IMR-90 (cell line): ENCODE measurements around the gene USP10. TPM values are rescaled to one million over a fixed set of nuclear protein-coding genes. Genes with fewer than 3 reads are reported as not detected.

Source experiments
- ATAC-seq: fragments of 200-7000 bp; cut with Tn5 transposase; 2 replicates; pipeline ENCODE4 v1.9.1; 2020; ENCODE audit warnings: low read depth, mild to moderate bottlenecking, moderate library complexity
- BruUV-seq: library from RNA; stranded (reverse); fragments of 400-500 nt; replicated peaks from 2 replicates; lab custom pipeline; 2021; lab: Mats Ljungman, UMichigan
- CTCF ChIA-PET: fragments of 300-600 bp; formaldehyde crosslinking; extraction: SDS; loops from one replicate; lab custom pipeline; 2021; ENCODE audit warnings: antibody characterized with exemption; lab: Yijun Ruan, JAX
- POLR2A ChIA-PET: fragments of 300-600 bp; sonication (Branson Sonifier 250); formaldehyde crosslinking; loops from one replicate; lab custom pipeline; 2022; ENCODE audit warnings: antibody characterized with exemption; ENCODE audit not compliant: unreplicated experiment; lab: Charles Lee
- DNase-seq: peaks from one replicate; pipeline ENCODE4 v3.0.0; 2013
- H2AFZ ChIP-seq: replicated peaks from 2 replicates; pipeline ENCODE3; 2013; ENCODE audit warnings: low read length, mild to moderate bottlenecking; ENCODE audit not compliant: poor library complexity
- H2AK5ac ChIP-seq: 2 replicates; pipeline ENCODE4 v1.6.1; 2013; ENCODE audit warnings: low read depth, low read length, inconsistent platforms
- H2AK9ac ChIP-seq: replicated peaks from 2 replicates; pipeline ENCODE3; 2013; ENCODE audit warnings: mild to moderate bottlenecking, low read depth, low read length, moderate library complexity; ENCODE audit not compliant: poor library complexity
- H2BK120ac ChIP-seq: 2 replicates; pipeline ENCODE4 v1.6.1; 2013; ENCODE audit warnings: low read depth, low read length, inconsistent platforms
- H2BK15ac ChIP-seq: 3 replicates; pipeline ENCODE4 v1.6.1; 2013; ENCODE audit warnings: low read depth, low read length, inconsistent platforms
- H2BK20ac ChIP-seq: 2 replicates; pipeline ENCODE4 v1.6.1; 2013; ENCODE audit warnings: low read depth, mild to moderate bottlenecking, inconsistent platforms, low read length, moderate library complexity
- H2BK5ac ChIP-seq: 2 replicates; pipeline ENCODE4 v1.6.1; 2013; ENCODE audit warnings: mild to moderate bottlenecking, low read depth, low read length, inconsistent platforms; ENCODE audit not compliant: poor library complexity, severe bottlenecking
- H3K14ac ChIP-seq: replicated peaks from 2 replicates; pipeline ENCODE4 v1.6.1; 2013; ENCODE audit warnings: low read depth, low read length, inconsistent platforms
- H3K18ac ChIP-seq: 2 replicates; pipeline ENCODE4 v1.6.1; 2013; ENCODE audit warnings: low read depth, low read length, control low read depth
- H3K23ac ChIP-seq: 2 replicates; pipeline ENCODE4 v1.6.1; 2013; ENCODE audit warnings: low read depth, low read length, inconsistent platforms
- H3K27ac ChIP-seq: 2 replicates; pipeline ENCODE4 v1.5.1; 2013; ENCODE audit warnings: mild to moderate bottlenecking, control low read depth, low read length; ENCODE audit not compliant: insufficient read depth
- H3K27me3 ChIP-seq: 2 replicates; pipeline ENCODE4 v1.6.1; 2013; ENCODE audit warnings: low read length; ENCODE audit not compliant: control insufficient read depth, insufficient read depth
- H3K36me3 ChIP-seq: 2 replicates; pipeline ENCODE4 v1.6.1; 2013; ENCODE audit warnings: low read length, mixed read lengths; ENCODE audit not compliant: control insufficient read depth, insufficient read depth
- H3K4ac ChIP-seq: 2 replicates; pipeline ENCODE4 v1.6.1; 2013; ENCODE audit warnings: low read depth, low read length, inconsistent platforms
- H3K4me1 ChIP-seq: 2 replicates; pipeline ENCODE4 v1.6.1; 2013; ENCODE audit warnings: low read length, mixed read lengths; ENCODE audit not compliant: control insufficient read depth, insufficient read depth
- H3K4me2 ChIP-seq: 2 replicates; pipeline ENCODE4 v1.6.1; 2013; ENCODE audit warnings: low read depth, mild to moderate bottlenecking, control low read depth, low read length, moderate library complexity
- H3K4me3 ChIP-seq: 2 replicates; pipeline ENCODE4 v1.5.1; 2013; ENCODE audit warnings: low read depth, mild to moderate bottlenecking, control low read depth, low read length, moderate library complexity; ENCODE audit not compliant: insufficient read depth
- H3K56ac ChIP-seq: 2 replicates; pipeline ENCODE4 v1.6.1; 2013; ENCODE audit warnings: low read length, inconsistent platforms; ENCODE audit not compliant: insufficient read depth; ENCODE audit errors: extremely low read depth
- H3K79me1 ChIP-seq, 2 experiments: 2 replicates each; pipeline ENCODE4 v1.6.1; 2013; ENCODE audit warnings: low read length in 2 of 2, inconsistent platforms in 1 of 2, low read depth in 1 of 2
- H3K9ac ChIP-seq: 2 replicates; pipeline ENCODE4 v1.6.1; 2013; ENCODE audit warnings: low read depth, low read length, control low read depth
- H3K9me1 ChIP-seq: 2 replicates; pipeline ENCODE4 v1.6.1; 2013; ENCODE audit warnings: low read length, inconsistent platforms; ENCODE audit not compliant: insufficient read depth
- H3K9me3 ChIP-seq: 2 replicates; pipeline ENCODE4 v1.6.1; 2013; ENCODE audit warnings: low read length; ENCODE audit not compliant: control insufficient read depth, insufficient read depth
- H4K20me1 ChIP-seq: 2 replicates; pipeline ENCODE4 v1.6.1; 2013; ENCODE audit warnings: low read length, inconsistent platforms; ENCODE audit not compliant: insufficient read depth
- H4K5ac ChIP-seq: 2 replicates; pipeline ENCODE4 v1.6.1; 2013; ENCODE audit warnings: mild to moderate bottlenecking, low read depth, low read length, control low read depth
- H4K8ac ChIP-seq, 2 experiments: 2 replicates each; pipeline ENCODE4 v1.6.1; 2013; ENCODE audit warnings: low read depth in 2 of 2, low read length in 2 of 2, control low read depth in 1 of 2, inconsistent platforms in 1 of 2
- H4K91ac ChIP-seq: 2 replicates; pipeline ENCODE4 v1.6.1; 2013; ENCODE audit warnings: low read depth, low read length, inconsistent platforms; ENCODE audit not compliant: insufficient read depth
- CEBPB ChIP-seq: IDR thresholded peaks from 2 replicates; pipeline ENCODE4 v1.6.1; 2012; ENCODE audit warnings: low read depth, low read length, improper control_type of control experiment
- NFE2L2 ChIP-seq: fragments of 150-350 bp; IDR thresholded peaks from 2 replicates; pipeline ENCODE4 v1.6.1; 2016; ENCODE audit warnings: low read depth, mild to moderate bottlenecking, low read length
- POLR2A ChIP-seq: IDR thresholded peaks from 2 replicates; pipeline ENCODE4 v1.6.1; 2012; ENCODE audit warnings: mild to moderate bottlenecking, low read depth, low read length
- WGBS, 2 experiments: methylation state at CpG; one replicate each; pipeline versions ENCODE4 v1.1.5 to v1.1.7; 2013; ENCODE audit warnings: missing lambda C conversion rate in 2 of 2; ENCODE audit not compliant: insufficient read length in 1 of 2; ENCODE audit errors: extremely low coverage in 2 of 2; 5-methylcytosine and 5-hydroxymethylcytosine counted together
- dilution Hi-C: fragments of 300-500 bp; cut with HindIII; formaldehyde crosslinking; loops from one replicate; pipeline ENCODE4 v1.14.3; 2018; ENCODE audit warnings: low sequenced_read_pairs; ENCODE audit not compliant: unreplicated experiment
- in situ Hi-C: fragments of 300-500 bp; cut with MboI; formaldehyde crosslinking; loops from 3 replicates; pipeline ENCODE4 v1.14.3; 2019; ENCODE audit warnings: low sequenced_read_pairs, inconsistent platforms, mixed read lengths
- intact Hi-C: fragments of 100-400 bp; cut with micrococcal nuclease; formaldehyde crosslinking; loops from 2 replicates; pipeline ENCODE4 v1.10.0; 2022
- polyA plus RNA-seq, 3 experiments: library from polyadenylated mRNA; depleted of rRNA; stranded (reverse); fragments of >200 nt; gene quantifications; 2 replicates each; pipeline ENCODE4 v1.2.3, GENCODE V29; 2012; ENCODE audit warnings: low replicate concordance in 1 of 3
- total RNA-seq: library from RNA; depleted of rRNA; stranded (reverse); fragments of >200 nt; gene quantifications from 2 replicates; pipeline ENCODE4 v1.2.3, GENCODE V29; 2012

Gene USP10
- total and polyA plus RNA-seq, 2 of the 4 experiments (the other 2 are of a cell fraction) = 54.3 to 79.0 TPM

DNA sequence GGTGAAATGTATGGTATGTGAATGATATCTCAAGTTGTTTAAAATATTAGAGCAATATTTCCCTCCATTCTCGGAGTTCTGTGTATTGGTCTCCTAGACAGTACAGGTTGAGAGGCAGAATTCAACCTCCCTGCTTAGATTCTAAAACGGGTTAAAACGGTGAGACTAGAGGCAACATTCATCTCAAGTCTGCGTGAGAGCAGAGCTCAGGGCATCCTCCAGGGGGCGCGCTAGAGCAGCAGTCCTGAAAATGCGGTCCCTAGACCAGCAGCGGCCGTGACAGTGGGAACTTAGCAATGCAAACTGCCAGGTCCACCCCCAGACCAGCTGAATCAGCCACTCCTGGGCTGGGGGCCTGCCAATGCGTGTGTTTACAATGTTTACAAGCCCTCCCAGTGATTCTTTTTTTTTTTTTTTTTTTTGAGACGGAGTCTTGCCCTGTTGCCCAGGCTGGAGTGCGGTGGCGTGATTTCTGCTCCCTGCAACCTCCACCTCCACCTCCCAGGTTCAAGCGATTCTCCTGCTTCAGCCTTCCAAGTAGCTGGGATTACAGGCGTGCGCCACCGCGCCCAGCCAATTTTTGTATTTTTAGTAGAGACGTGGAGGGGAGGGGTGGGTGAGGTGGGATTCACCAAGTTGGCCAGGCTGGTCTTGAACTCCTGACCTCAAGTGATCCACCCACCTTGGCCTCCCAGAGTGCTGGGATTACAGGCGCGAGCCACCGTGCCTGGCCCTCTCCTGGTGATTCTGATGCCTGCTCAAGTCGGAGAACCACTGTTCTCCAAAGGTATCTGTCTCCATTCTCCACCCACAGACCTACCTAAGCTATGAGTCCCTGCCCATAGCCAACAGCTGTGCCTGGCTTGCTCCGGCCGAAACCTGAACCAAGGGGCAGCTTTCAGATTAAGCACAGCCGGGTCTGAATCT, 27.3 kb upstream of the USP10 start (continued):
- TF ChIP-seq POLR2A (no peak), NFE2L2 (no peak), CEBPB (no peak)

DNA sequence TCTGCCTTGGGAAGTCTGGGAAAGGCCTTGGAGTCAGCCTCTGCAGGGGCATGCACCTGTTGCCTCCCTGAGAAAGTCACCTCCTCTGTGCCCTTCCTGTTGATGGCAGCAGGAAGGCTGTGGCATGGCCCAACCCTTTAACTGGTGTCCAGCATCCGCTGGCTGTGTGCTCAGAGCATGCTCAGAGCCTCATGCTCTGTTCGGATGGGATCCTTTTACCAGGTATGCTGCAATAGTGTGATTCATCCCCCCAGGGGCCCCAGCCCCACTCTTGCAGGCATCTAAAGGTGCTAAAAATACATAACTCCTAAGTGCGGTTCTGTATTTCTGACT, 26.6 kb upstream of the USP10 start:
- POLR2A ChIA-PET = no interaction called here
- Histone ChIP-seq H3K4ac (no peak overlapping the region), H4K91ac (no peak overlapping the region), H3K9ac (no peak overlapping the region), H3K9me3 (no peaks in the 10 kb centered on the region), H4K5ac (no peak overlapping the region), H3K36me3 (peaks cover 6% of the 10 kb centered on the region; the same call in 1 of the 2 replicates), H2BK20ac (no peak overlapping the region), H2AFZ (no peak overlapping the region), H3K4me1 (peaks cover 7% of the 10 kb centered on the region), H2AK9ac (no peak overlapping the region), H2BK5ac (no peak overlapping the region), H4K20me1 (no peaks in the 10 kb centered on the region), H3K18ac (no peak overlapping the region), H3K14ac (no peak overlapping the region), H3K27me3 (no peaks in the 10 kb centered on the region), H4K8ac (no peak overlapping the region), H2BK120ac (no peak overlapping the region), H3K9me1 (peaks cover 3% of the 10 kb centered on the region), H2AK5ac (peak overlapping the region; percentile 25; the same call in 1 of the 2 replicates), H3K27ac (no peak overlapping the region), H3K56ac (no peak overlapping the region), H3K4me2 (no peak overlapping the region), H3K79me1 (peaks cover 0 to 3% of the 10 kb centered on the region in 2 experiments; a peak in 2 of 4 replicates), H3K4me3 (no peak overlapping the region), H2BK15ac (no peak overlapping the region), H3K23ac (no peak overlapping the region)
- no peak for DNase-seq
- in situ Hi-C loops (no loop called here), dilution Hi-C loops (no loop called here), intact Hi-C loops (loop anchor here (5.0 kb wide), 1 partner anchor 299 kb away; no protein-coding TSS in a partner anchor)
- TF ChIP-seq CEBPB = peak; percentile 38; the same call in 1 of the 2 replicates
- TF ChIP-seq POLR2A = no peak
- BruUV-seq = no TSS peak
- CTCF ChIA-PET = interaction anchor here (1.0 to 1.3 kb wide), 2 partner anchors 10 to 15 kb away, joined by 3 to 10 read pairs; no protein-coding TSS in a partner anchor
- ATAC-seq = no peak
- WGBS, 2 experiments = 100% methylated on average over 1 of the region's 3 CpGs; no CpG with 5 or more reads in 1 of the 2 experiments
